ENCODE results near the gene DST. TPM values are rescaled to one million over a fixed set of nuclear protein-coding genes. Genes with fewer than 3 reads are reported as not detected.

Gene DST
- total RNA-seq, 1 experiment from 2014 or later = 370 TPM

DNA sequence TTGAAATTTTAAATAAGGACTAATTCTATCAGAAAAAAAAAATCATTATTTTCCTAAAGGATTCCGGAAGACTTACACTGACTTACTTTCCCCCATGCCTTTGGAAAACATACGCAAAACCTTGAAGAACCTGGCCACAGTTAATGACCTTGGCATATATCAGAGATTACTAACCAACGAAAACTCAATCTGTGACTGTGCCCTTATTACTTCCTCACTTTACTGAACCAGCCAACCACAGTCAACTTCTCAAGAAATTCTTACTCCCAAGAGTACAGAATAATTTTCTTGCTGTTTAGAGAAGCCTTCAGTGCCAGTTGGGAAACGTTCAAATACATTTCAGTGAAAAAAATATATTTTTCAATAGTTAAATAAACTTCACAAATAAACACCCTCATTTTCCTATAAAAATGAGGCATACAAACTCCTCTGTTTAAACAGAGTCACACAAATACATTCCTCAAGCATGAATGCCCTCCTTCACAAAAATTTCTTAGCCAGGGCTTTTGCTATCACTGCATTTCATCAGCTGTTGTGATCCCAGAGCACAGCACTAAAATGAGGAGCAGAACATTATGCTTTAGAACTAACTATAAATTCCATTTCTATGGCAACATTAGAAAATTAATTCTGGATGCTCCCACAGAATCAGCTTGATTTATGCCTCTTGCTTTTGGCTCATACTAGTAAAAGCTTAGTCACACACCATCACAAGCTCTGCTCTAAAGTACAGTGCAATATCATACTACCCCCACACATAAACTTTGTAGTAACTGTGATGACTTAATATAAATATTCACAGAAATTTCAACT is 117.6 kb downstream of the DST start:
- no peaks in the 10 kb centered on the region for H3K27me3 Mint-ChIP-seq (ENCODE audit: insufficient read depth, unreplicated experiment)
- intact Hi-C loops (cut with micrococcal nuclease) = no loop called here
- BruUV-seq (replicated peaks) = no TSS peak
- CTCF ChIA-PET = no interaction called here
- POLR2A ChIA-PET = interaction anchor here (1.0 kb wide), 1 partner anchor 21 kb away, joined by 3 read pairs; no protein-coding TSS in a partner anchor
- H3K4me1 Mint-ChIP-seq (ENCODE audit: insufficient read depth, unreplicated experiment) = peaks cover 6% of the 10 kb centered on the region
- no peak for DNase-seq (ENCODE audit: unreplicated experiment)
- peaks cover 95% of the 10 kb centered on the region for H3K36me3 Mint-ChIP-seq (ENCODE audit: insufficient read depth, unreplicated experiment)
- TF ChIP-seq, protein P1, sequence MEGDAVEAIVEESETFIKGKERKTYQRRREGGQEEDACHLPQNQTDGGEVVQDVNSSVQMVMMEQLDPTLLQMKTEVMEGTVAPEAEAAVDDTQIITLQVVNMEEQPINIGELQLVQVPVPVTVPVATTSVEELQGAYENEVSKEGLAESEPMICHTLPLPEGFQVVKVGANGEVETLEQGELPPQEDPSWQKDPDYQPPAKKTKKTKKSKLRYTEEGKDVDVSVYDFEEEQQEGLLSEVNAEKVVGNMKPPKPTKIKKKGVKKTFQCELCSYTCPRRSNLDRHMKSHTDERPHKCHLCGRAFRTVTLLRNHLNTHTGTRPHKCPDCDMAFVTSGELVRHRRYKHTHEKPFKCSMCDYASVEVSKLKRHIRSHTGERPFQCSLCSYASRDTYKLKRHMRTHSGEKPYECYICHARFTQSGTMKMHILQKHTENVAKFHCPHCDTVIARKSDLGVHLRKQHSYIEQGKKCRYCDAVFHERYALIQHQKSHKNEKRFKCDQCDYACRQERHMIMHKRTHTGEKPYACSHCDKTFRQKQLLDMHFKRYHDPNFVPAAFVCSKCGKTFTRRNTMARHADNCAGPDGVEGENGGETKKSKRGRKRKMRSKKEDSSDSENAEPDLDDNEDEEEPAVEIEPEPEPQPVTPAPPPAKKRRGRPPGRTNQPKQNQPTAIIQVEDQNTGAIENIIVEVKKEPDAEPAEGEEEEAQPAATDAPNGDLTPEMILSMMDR (IDR thresholded peaks at IDR 0.05; ENCODE audit: unreplicated experiment) = no peak
- H3K27ac Mint-ChIP-seq (ENCODE audit: low read depth, unreplicated experiment) = peak overlapping the region; percentile 59
- H3K4me3 Mint-ChIP-seq (ENCODE audit: unreplicated experiment) = no peak overlapping the region
- no peaks in the 10 kb centered on the region for H3K9me3 Mint-ChIP-seq (ENCODE audit: unreplicated experiment)

DNA sequence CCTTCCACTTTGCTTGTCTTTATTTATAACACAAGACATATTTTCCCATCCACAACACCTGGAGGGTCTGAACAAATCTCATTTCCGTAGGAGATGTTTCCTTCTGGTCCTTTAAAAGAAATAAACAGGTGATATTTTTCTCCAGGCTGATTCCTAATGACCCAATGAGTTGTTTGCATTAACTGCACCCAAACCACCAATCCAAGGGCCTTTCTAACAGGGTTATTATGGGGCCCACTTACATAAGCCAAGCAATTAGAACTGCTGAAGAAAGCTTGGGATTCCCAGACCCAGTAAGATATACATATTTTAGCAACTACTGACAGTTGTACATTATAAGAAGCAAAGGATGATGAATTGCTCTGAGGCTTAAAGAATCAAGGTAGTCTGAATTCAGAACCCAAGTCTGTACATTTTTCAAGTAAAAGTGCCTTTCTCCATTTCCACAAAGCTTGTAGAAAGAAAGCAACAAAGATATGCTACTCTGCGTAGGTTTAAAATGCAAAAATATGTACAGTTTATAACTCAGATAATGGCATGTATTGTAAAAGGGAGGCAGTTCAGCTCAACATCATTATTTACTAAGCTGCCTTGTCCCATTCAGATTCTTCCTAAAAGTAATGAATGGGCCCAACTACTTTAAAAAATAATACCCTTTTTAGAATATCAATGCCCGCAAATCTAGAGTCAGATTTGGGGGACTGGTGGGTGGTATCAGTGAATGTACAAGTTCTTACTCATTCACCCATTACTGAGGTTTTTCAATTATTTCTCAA is 120.0 kb downstream of the DST start:
- Mint-ChIP-seq H3K27ac (ENCODE audit: low read depth, unreplicated experiment) (no peak overlapping the region), H3K9me3 (ENCODE audit: unreplicated experiment) (no peaks in the 10 kb centered on the region), H3K36me3 (ENCODE audit: insufficient read depth, unreplicated experiment) (peaks cover 90% of the 10 kb centered on the region), H3K4me1 (ENCODE audit: insufficient read depth, unreplicated experiment) (no peaks in the 10 kb centered on the region), H3K4me3 (ENCODE audit: unreplicated experiment) (no peak overlapping the region), H3K27me3 (ENCODE audit: insufficient read depth, unreplicated experiment) (no peaks in the 10 kb centered on the region)
- ChIA-PET CTCF (interaction anchor here (0.7 kb wide), 1 partner anchor 112 kb away, joined by 3 read pairs; no protein-coding TSS in a partner anchor), POLR2A (no interaction called here)
- no TSS peak for BruUV-seq (replicated peaks)
- intact Hi-C loops (cut with micrococcal nuclease) = no loop called here
- TF ChIP-seq, protein P1 (IDR thresholded peaks at IDR 0.05; ENCODE audit: unreplicated experiment) = no peak
- no peak for DNase-seq (ENCODE audit: unreplicated experiment)

- DNase-seq (ENCODE audit: unreplicated experiment) = no peak
- POLR2A ChIA-PET = no interaction called here
- H3K4me1 Mint-ChIP-seq (ENCODE audit: insufficient read depth, unreplicated experiment) = no peaks in the 10 kb centered on the region
Observed at GRCh38 chr6:56521976-56522375, 120.7 kb downstream of the DST start.

More at GRCh38 chr6:56521976-56522375, 120.7 kb downstream of the DST start:
- H3K9me3 Mint-ChIP-seq (ENCODE audit: unreplicated experiment) = no peaks in the 10 kb centered on the region
- intact Hi-C loops (cut with micrococcal nuclease) = no loop called here
- peaks cover 90% of the 10 kb centered on the region for H3K36me3 Mint-ChIP-seq (ENCODE audit: insufficient read depth, unreplicated experiment)
- CTCF ChIA-PET = interaction anchor here (0.6 to 1.3 kb wide), 4 partner anchors 10 to 112 kb away, joined by 3 to 5 read pairs (median 4); no protein-coding TSS in a partner anchor
- no peak overlapping the region for H3K4me3 Mint-ChIP-seq (ENCODE audit: unreplicated experiment)
- TF ChIP-seq, protein P1 (IDR thresholded peaks at IDR 0.05; ENCODE audit: unreplicated experiment) = no peak
- BruUV-seq (replicated peaks) = no TSS peak
- no peaks in the 10 kb centered on the region for H3K27me3 Mint-ChIP-seq (ENCODE audit: insufficient read depth, unreplicated experiment)
- no peak overlapping the region for H3K27ac Mint-ChIP-seq (ENCODE audit: low read depth, unreplicated experiment)

Measured in MCF 10A (cell line).